Osteoblast (primary cell): ENCODE data around the gene ARF5. TPM values are rescaled to one million over a fixed set of nuclear protein-coding genes. Genes with fewer than 3 reads are reported as not detected.
A peak's percentile ranks its signal among the peaks of the same experiment; 100 is the strongest.

Experiments
- DNase-seq: peaks from one replicate; pipeline ENCODE4 v3.0.0; 2011; ENCODE audit warnings: low spot score, mixed read lengths; ENCODE audit not compliant: insufficient read length; ENCODE audit errors: missing footprints
- H2AFZ ChIP-seq: 2 replicates; pipeline ENCODE4 v1.6.0; 2011; ENCODE audit warnings: mild to moderate bottlenecking, low read length
- H3K27ac ChIP-seq: 2 replicates; pipeline ENCODE4 v1.5.1; 2011; ENCODE audit warnings: mild to moderate bottlenecking, low read depth, low read length, moderate library complexity
- H3K27me3 ChIP-seq: 2 replicates; pipeline ENCODE4 v1.6.0; 2012; ENCODE audit warnings: mild to moderate bottlenecking, control low read depth, inconsistent platforms, low read length, moderate library complexity; ENCODE audit not compliant: insufficient read depth
- H3K36me3 ChIP-seq: 2 replicates; pipeline ENCODE4 v1.5.1; 2011; ENCODE audit warnings: mild to moderate bottlenecking, low read length, control low read depth, moderate library complexity; ENCODE audit not compliant: insufficient read depth
- H3K4me1 ChIP-seq: 2 replicates; pipeline ENCODE4 v1.5.1; 2011; ENCODE audit warnings: mild to moderate bottlenecking, low read length, control low read depth, moderate library complexity; ENCODE audit not compliant: insufficient read depth
- H3K4me2 ChIP-seq: 2 replicates; pipeline ENCODE4 v1.6.0; 2011; ENCODE audit warnings: mild to moderate bottlenecking, low read length; ENCODE audit not compliant: insufficient read depth
- H3K4me3 ChIP-seq: fragments of 200-600 bp; sonication (generic); 3 replicates; pipeline ENCODE4 v1.5.1; 2012; ENCODE audit warnings: mild to moderate bottlenecking, low read length, inconsistent platforms; ENCODE audit not compliant: insufficient read depth
- H3K79me2 ChIP-seq: 2 replicates; pipeline ENCODE4 v1.6.0; 2012; ENCODE audit warnings: mild to moderate bottlenecking, low read length, control low read depth, inconsistent platforms; ENCODE audit not compliant: insufficient read depth
- H3K9me3 ChIP-seq: 2 replicates; pipeline ENCODE4 v1.5.1; 2011; ENCODE audit warnings: low read depth, low read length, control low read depth
- H4K20me1 ChIP-seq: 2 replicates; pipeline ENCODE4 v1.6.0; 2012; ENCODE audit warnings: mild to moderate bottlenecking, low read length, control low read depth; ENCODE audit not compliant: insufficient read depth
- total RNA-seq: library from RNA; depleted of rRNA; stranded (reverse); fragments of >200 nt; gene quantifications from 2 replicates; pipeline ENCODE4 v1.2.3, GENCODE V29; 2012
- TF ChIP-seq, protein P1 (sequence below): IDR thresholded peaks from 2 replicates; pipeline ENCODE4 v1.5.1; 2011; ENCODE audit warnings: mild to moderate bottlenecking, low read depth, low read length, moderate library complexity; ENCODE audit errors: extremely low read depth

ARF5 gene
- total RNA-seq, 1 donor = 147 TPM

DNA sequence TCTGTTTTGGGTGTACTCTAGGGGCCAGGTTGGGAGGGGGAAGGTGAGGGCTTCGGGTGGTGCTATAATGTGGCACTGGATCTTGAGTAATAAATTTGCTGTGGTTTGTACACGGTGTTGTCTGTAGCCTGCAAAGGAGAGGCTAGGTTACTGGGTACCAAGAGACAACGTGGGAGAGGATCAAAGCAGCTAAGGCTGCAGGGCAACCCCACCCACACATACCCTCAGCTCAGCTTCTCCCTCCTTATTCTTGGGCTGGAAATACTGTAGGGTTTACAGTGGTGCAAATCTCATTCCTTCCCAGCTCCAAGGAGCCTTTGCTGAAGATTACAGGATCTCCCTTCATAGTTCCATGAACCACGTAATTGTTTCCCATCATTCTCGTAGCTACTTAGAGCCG is 3.4 kb downstream of the ARF5 start:
- H4K20me1 ChIP-seq = peaks cover 15% of the 10 kb centered on the region
- DNase-seq = peak; percentile 50
- peaks cover 20% of the 10 kb centered on the region for H3K36me3 ChIP-seq
- H3K4me3 ChIP-seq = no peak overlapping the region
- H3K4me1 ChIP-seq = peaks cover 9% of the 10 kb centered on the region
- TF ChIP-seq, protein P1, sequence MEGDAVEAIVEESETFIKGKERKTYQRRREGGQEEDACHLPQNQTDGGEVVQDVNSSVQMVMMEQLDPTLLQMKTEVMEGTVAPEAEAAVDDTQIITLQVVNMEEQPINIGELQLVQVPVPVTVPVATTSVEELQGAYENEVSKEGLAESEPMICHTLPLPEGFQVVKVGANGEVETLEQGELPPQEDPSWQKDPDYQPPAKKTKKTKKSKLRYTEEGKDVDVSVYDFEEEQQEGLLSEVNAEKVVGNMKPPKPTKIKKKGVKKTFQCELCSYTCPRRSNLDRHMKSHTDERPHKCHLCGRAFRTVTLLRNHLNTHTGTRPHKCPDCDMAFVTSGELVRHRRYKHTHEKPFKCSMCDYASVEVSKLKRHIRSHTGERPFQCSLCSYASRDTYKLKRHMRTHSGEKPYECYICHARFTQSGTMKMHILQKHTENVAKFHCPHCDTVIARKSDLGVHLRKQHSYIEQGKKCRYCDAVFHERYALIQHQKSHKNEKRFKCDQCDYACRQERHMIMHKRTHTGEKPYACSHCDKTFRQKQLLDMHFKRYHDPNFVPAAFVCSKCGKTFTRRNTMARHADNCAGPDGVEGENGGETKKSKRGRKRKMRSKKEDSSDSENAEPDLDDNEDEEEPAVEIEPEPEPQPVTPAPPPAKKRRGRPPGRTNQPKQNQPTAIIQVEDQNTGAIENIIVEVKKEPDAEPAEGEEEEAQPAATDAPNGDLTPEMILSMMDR = no peak
- no peaks in the 10 kb centered on the region for H3K9me3 ChIP-seq
- H3K27me3 ChIP-seq = peaks cover under 1% of the 10 kb centered on the region
- no peak overlapping the region for H2AFZ ChIP-seq
- H3K79me2 ChIP-seq = peaks cover 17% of the 10 kb centered on the region
- H3K27ac ChIP-seq = no peak overlapping the region
- H3K4me2 ChIP-seq = no peak overlapping the region

DNA sequence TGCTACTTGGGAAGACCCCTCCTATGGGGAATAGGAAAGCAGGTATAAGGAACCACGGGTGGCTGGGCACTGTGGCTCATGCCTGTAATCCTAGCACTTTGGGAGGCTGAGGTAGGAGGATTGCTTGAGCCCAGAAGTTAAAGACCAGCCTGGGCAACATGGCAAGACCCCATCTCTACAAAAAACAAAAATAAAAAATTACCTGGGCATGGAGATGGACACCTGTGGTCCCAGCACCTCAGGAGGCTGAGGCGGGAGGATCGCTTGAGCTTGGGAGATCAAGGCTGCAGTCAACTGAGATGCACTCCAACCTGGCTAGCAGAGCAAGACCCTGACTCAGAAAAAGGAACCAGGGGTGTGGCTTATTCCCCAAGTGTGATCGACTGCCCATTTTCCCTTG is 4.3 kb downstream of the ARF5 start:
- TF ChIP-seq, protein P1 = no peak
- peaks cover 20% of the 10 kb centered on the region for H3K36me3 ChIP-seq
- no peak for DNase-seq
- H4K20me1 ChIP-seq = peaks cover 15% of the 10 kb centered on the region
- H3K27me3 ChIP-seq = peaks cover 3% of the 10 kb centered on the region
- no peak overlapping the region for H2AFZ ChIP-seq
- H3K4me2 ChIP-seq = no peak overlapping the region
- H3K4me1 ChIP-seq = peaks cover 9% of the 10 kb centered on the region
- peaks cover 17% of the 10 kb centered on the region for H3K79me2 ChIP-seq
- no peaks in the 10 kb centered on the region for H3K9me3 ChIP-seq
- H3K27ac ChIP-seq = no peak overlapping the region
- H3K4me3 ChIP-seq = no peak overlapping the region

DNA sequence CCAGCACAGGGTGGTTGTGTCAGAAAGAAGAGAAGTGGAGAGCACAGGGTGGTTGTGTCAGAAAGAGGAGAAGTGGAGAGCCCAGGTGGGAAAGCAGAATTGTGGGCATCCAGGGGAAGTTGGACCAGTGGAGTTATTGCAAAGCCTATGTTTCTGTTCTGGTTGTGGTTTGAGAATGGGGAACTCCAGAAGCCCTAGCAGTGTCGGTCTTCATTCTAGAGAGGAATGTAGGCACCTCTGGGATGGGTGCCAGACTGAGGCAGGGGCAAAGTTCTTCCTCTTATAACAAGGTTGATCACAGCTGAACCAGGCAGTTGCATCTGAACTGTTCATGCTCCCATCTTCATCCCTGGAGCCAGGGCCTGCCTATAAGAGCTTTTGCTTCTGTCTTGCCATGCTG is 6.3 kb downstream of the ARF5 start:
- Histone ChIP-seq H3K36me3 (peaks cover 20% of the 10 kb centered on the region), H3K27ac (no peak overlapping the region), H2AFZ (no peak overlapping the region), H3K4me1 (peaks cover 3% of the 10 kb centered on the region), H3K79me2 (peaks cover 5% of the 10 kb centered on the region), H3K9me3 (no peaks in the 10 kb centered on the region), H4K20me1 (peaks cover 14% of the 10 kb centered on the region), H3K4me2 (no peak overlapping the region), H3K4me3 (no peak overlapping the region), H3K27me3 (peaks cover 3% of the 10 kb centered on the region)
- TF ChIP-seq, protein P1 = no peak
- DNase-seq = no peak

DNA sequence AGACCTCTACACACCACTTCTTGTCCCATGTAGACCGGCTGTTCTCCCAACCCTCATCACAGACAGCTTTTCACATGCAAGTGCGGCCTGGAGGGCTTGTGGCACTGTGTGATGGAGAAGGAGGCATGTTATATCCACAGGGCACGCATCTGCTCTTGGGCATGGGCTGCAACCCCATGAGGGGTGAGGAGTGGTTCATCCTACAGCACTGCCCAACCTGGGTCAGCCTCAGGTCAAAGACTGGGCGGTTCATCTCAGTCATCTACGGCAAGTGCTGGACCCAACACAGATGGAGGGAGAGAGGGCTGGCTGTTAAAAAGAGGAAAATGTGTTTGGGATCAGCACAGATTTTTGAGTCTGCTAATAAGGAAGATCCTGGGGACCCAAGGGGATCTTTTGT is 7.5 kb downstream of the ARF5 start:
- no peak overlapping the region for H3K4me2 ChIP-seq
- H3K9me3 ChIP-seq = no peaks in the 10 kb centered on the region
- H3K36me3 ChIP-seq = peaks cover 12% of the 10 kb centered on the region
- peaks cover 8% of the 10 kb centered on the region for H4K20me1 ChIP-seq
- peaks cover 9% of the 10 kb centered on the region for H3K27me3 ChIP-seq
- H3K4me1 ChIP-seq = no peaks in the 10 kb centered on the region
- no peak for DNase-seq
- H3K4me3 ChIP-seq = no peak overlapping the region
- H3K79me2 ChIP-seq = no peaks in the 10 kb centered on the region
- no peak overlapping the region for H3K27ac ChIP-seq
- no peak overlapping the region for H2AFZ ChIP-seq
- TF ChIP-seq, protein P1 = no peak
